ENCODE measurements around the gene PLXNA4.

GRCh38 chr7:132425942-132426341, 150.3 kb downstream of the PLXNA4 start:
- no peak for TF ChIP-seq CTCF (IDR thresholded peaks at IDR 0.05; ENCODE audit: low read depth, low read length, poor library complexity, severe bottlenecking)
- TF ChIP-seq EZH2phosphoT487 (IDR thresholded peaks at IDR 0.05; ENCODE audit: borderline replicate concordance, low read length) = no peak

All from DOHH2 (cell line).